Endothelial cell of umbilical vein (primary cell): Measurements from ENCODE around the gene SCLT1. TPM values are rescaled to one million over a fixed set of nuclear protein-coding genes. Genes with fewer than 3 reads are reported as not detected.

Experiments
- BruUV-seq: library from RNA; stranded (reverse); fragments of 400-500 nt; replicated peaks from 2 replicates; lab custom pipeline; 2021; lab: Mats Ljungman, UMichigan
- CTCF ChIA-PET: fragments of 300-600, 350-600 bp; sonication (Branson Sonifier 250); formaldehyde crosslinking; loops from one replicate; lab custom pipeline; 2021; ENCODE audit warnings: antibody characterized with exemption, inconsistent platforms; lab: Charles Lee
- POLR2A ChIA-PET: fragments of 300-600, 350-600 bp; sonication (Branson Sonifier 250); formaldehyde crosslinking; loops from one replicate; lab custom pipeline; 2021; ENCODE audit warnings: antibody characterized with exemption, inconsistent platforms; lab: Charles Lee
- DNase-seq: peaks from one replicate; pipeline ENCODE4 v3.0.0-alpha.2; 2011; ENCODE audit warnings: low read depth, low spot score
- FAIRE-seq: peaks from 2 replicates; lab custom pipeline; 2011; peaks lifted over from hg19 to GRCh38; lab: Jason Lieb, UNC
- H2AFZ ChIP-seq: 2 replicates; pipeline ENCODE4 v1.6.0; 2012; ENCODE audit warnings: low read depth, low read length, control low read depth, inconsistent platforms
- H3K27ac ChIP-seq: 2 replicates; pipeline ENCODE4 v1.5.1; 2011; ENCODE audit warnings: low read depth, mild to moderate bottlenecking, control low read depth, low read length, moderate library complexity; ENCODE audit not compliant: insufficient read depth
- H3K27me3 ChIP-seq, 2 experiments: 2 replicates each; pipeline versions ENCODE4 v1.6.0 to v1.6.1; 2011; ENCODE audit warnings: low read length in 2 of 2, mixed read lengths in 1 of 2; ENCODE audit not compliant: control insufficient read depth in 2 of 2, insufficient read depth in 2 of 2
- H3K36me3 ChIP-seq, 2 experiments: 2 replicates in 1 of 2; 3 replicates in 1 of 2; pipeline ENCODE4 v1.5.1; 2011; ENCODE audit warnings: low read length in 2 of 2, mild to moderate bottlenecking in 1 of 2, moderate library complexity in 1 of 2; ENCODE audit not compliant: control insufficient read depth in 2 of 2, insufficient read depth in 2 of 2; ENCODE audit errors: extremely low read depth in 1 of 2
- H3K4me1 ChIP-seq: 3 replicates; pipeline ENCODE4 v1.5.1; 2011; ENCODE audit warnings: mild to moderate bottlenecking, low read length; ENCODE audit not compliant: control insufficient read depth, insufficient read depth; ENCODE audit errors: extremely low read depth
- H3K4me2 ChIP-seq: 2 replicates; pipeline ENCODE4 v1.6.1; 2011; ENCODE audit warnings: low read length, control low read depth, mixed read lengths; ENCODE audit not compliant: insufficient read depth
- H3K4me3 ChIP-seq, 3 experiments: fragments of 200-600 bp in 1 of 3; sonication (generic), shearing (Covaris generic) in 1 of 3; replicated peaks in 1 of 3; 2 replicates each; pipeline ENCODE4 v1.5.1; 2011 to 2016; ENCODE audit warnings: control low read depth in 3 of 3, low read length in 3 of 3, mild to moderate bottlenecking in 2 of 3, inconsistent platforms in 1 of 3, low read depth in 1 of 3, moderate library complexity in 1 of 3; ENCODE audit not compliant: insufficient read depth in 1 of 3
- H3K79me2 ChIP-seq: 2 replicates; pipeline ENCODE4 v1.6.0; 2012; ENCODE audit warnings: low read length, inconsistent platforms; ENCODE audit not compliant: control insufficient read depth, insufficient read depth
- H3K9ac ChIP-seq: replicated peaks from 2 replicates; pipeline ENCODE3; 2011; ENCODE audit warnings: low read length, control low read depth; ENCODE audit not compliant: insufficient read depth; ENCODE audit errors: extremely low read depth
- H3K9me1 ChIP-seq: replicated peaks from 3 replicates; pipeline ENCODE4 v1.6.0; 2011; ENCODE audit warnings: mild to moderate bottlenecking, low read length; ENCODE audit not compliant: control insufficient read depth, insufficient read depth; ENCODE audit errors: extremely low read depth
- H3K9me3 ChIP-seq: replicated peaks from 2 replicates; pipeline ENCODE4 v1.5.1; 2012; ENCODE audit warnings: low read length, inconsistent platforms; ENCODE audit not compliant: control insufficient read depth, insufficient read depth
- H4K20me1 ChIP-seq: replicated peaks from 2 replicates; pipeline ENCODE3; 2011; ENCODE audit warnings: mild to moderate bottlenecking, low read length; ENCODE audit not compliant: control insufficient read depth, insufficient read depth; ENCODE audit errors: extremely low read depth
- CTCF ChIP-seq, 2 donors: IDR thresholded peaks; 1 replicate in 1 of 2; 2 replicates in 1 of 2; pipeline ENCODE4 v1.5.1; 2011; ENCODE audit warnings: low read length in 2 of 2, mild to moderate bottlenecking in 2 of 2, moderate library complexity in 2 of 2, control low read depth in 1 of 2, inconsistent platforms in 1 of 2, low read depth in 1 of 2; ENCODE audit not compliant: insufficient read depth in 1 of 2; ENCODE audit errors: extremely low read depth in 1 of 2
- FOS ChIP-seq: IDR thresholded peaks from 2 replicates; pipeline ENCODE4 v1.6.1; 2011; ENCODE audit warnings: mild to moderate bottlenecking, low read length, moderate library complexity, borderline replicate concordance; ENCODE audit not compliant: insufficient read depth
- GATA2 ChIP-seq: IDR thresholded peaks from 2 replicates; pipeline ENCODE4 v1.7.0; 2011; ENCODE audit warnings: low read depth, mild to moderate bottlenecking, moderate library complexity, mixed read lengths, low read length; ENCODE audit not compliant: insufficient read length, insufficient read depth
- JUN ChIP-seq: IDR thresholded peaks from 2 replicates; pipeline ENCODE4 v1.6.1; 2011; ENCODE audit warnings: borderline replicate concordance, low read depth; ENCODE audit not compliant: insufficient read length, insufficient read depth
- POLR2AphosphoS5 ChIP-seq: IDR thresholded peaks from 2 replicates; pipeline ENCODE4 v1.6.1; 2012; ENCODE audit warnings: low read depth, mild to moderate bottlenecking, control low read depth, low read length, moderate library complexity; ENCODE audit not compliant: insufficient read depth
- dilution Hi-C: fragments of 300-500 bp; cut with MboI; formaldehyde crosslinking; loops from one replicate; pipeline ENCODE4 v1.15.0; 2019; ENCODE audit warnings: low sequenced_read_pairs; ENCODE audit not compliant: extremely low pct_ligation_motif_present
- intact Hi-C: fragments of 100-400 bp; cut with micrococcal nuclease; formaldehyde crosslinking; loops from one replicate; pipeline ENCODE4 v1.10.0; 2022
- polyA plus RNA-seq, 4 experiments: library from polyadenylated mRNA; depleted of rRNA in 3 of 4; stranded (reverse) in 3 of 4; unstranded in 1 of 4; fragments of >200 nt; gene quantifications; 2 replicates each; pipeline versions ENCODE4 v1.2.1 to v1.2.3, GENCODE V29; 2011 to 2012; ENCODE audit warnings: missing spikeins in 1 of 4
- total RNA-seq: library from RNA; stranded (reverse); gene quantifications from 2 replicates; pipeline ENCODE4 v1.2.3, GENCODE V29; 2021
- TF ChIP-seq, protein P1 (sequence below): IDR thresholded peaks from 2 replicates; pipeline ENCODE4 v1.6.1; 2011; ENCODE audit not compliant: insufficient read depth, insufficient read length

The SCLT1 gene
- total and polyA plus RNA-seq, 2 donors (not counting 3 experiments of a cell fraction or from before 2014, with no cell fraction given) = 3.2 to 14.0 TPM

DNA sequence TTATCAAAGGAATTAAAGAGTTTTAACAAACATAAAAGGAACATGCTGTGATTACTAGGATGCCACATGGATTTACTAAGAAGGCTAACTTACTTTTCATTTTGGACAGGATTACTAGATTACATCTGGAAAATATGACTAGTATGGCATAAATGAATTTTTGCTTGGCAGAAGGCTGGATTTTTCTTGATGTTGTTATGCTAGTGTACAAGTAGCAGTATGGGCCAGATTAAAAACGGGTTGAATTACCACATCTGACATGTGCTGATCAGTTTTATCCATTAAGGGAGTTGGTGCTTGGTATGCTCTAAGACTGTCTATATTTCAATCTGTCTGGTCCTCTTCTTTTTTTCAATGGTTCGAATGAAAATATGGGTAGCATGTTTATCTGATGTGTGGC is 213.4 kb downstream of the SCLT1 start:
- no peaks in the 10 kb centered on the region for H3K4me1 ChIP-seq
- H3K9me3 ChIP-seq = no peaks in the 10 kb centered on the region
- no peaks in the 10 kb centered on the region for H3K79me2 ChIP-seq
- dilution Hi-C loops (no loop called here), intact Hi-C loops (no loop called here)
- no peak overlapping the region for H3K9ac ChIP-seq
- no peak for DNase-seq
- ChIA-PET POLR2A (no interaction called here), CTCF (no interaction called here)
- no peaks in the 10 kb centered on the region for H3K9me1 ChIP-seq
- H3K4me2 ChIP-seq = no peak overlapping the region
- H3K27ac ChIP-seq = no peak overlapping the region
- TF ChIP-seq, protein P1, sequence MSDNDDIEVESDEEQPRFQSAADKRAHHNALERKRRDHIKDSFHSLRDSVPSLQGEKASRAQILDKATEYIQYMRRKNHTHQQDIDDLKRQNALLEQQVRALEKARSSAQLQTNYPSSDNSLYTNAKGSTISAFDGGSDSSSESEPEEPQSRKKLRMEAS = no peak
- no peak for TF ChIP-seq JUN
- no peak for TF ChIP-seq POLR2AphosphoS5
- no peak for TF ChIP-seq CTCF (IDR thresholded peaks at IDR 0.05; ENCODE audit: extremely low read depth in 1 of 2, insufficient read depth in 1 of 2, low read depth in 1 of 2, low read length in 2 of 2)
- no peak for TF ChIP-seq GATA2
- H4K20me1 ChIP-seq = no peaks in the 10 kb centered on the region
- H3K4me3 ChIP-seq = no peak overlapping the region
- H3K27me3 ChIP-seq = no peaks in the 10 kb centered on the region
- no peaks in the 10 kb centered on the region for H3K36me3 ChIP-seq
- H2AFZ ChIP-seq = no peak overlapping the region
- BruUV-seq = no TSS peak
- FAIRE-seq = no peak

DNA sequence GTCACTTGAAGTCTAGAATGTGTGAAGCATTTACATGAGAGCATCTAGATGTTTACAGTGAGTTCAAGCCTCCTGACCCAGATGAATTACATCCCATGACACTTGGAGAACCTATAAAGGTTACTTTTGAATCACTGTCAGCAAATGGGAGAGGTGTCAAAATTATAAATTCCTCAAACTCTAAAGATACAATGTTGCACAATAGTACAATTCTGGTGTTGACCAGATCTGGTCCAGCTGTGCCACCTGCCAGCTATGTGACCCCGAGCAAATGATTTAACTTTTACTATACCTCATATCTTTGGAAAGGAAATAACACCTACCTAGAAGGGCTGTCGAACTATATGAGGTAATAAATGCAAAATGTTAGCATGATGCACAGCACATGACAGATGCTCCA is 214.1 kb downstream of the SCLT1 start:
- POLR2A ChIA-PET = no interaction called here
- CTCF ChIA-PET = no interaction called here

More for the DNA sequence above, 214.1 kb downstream of the SCLT1 start:
- H3K27me3 ChIP-seq = no peaks in the 10 kb centered on the region
- intact Hi-C loops (no loop called here), dilution Hi-C loops (no loop called here)
- no peak overlapping the region for H3K4me3 ChIP-seq
- no TSS peak for BruUV-seq
- H3K27ac ChIP-seq = no peak overlapping the region
- no peak overlapping the region for H3K4me2 ChIP-seq
- H3K9ac ChIP-seq = no peak overlapping the region
- no peak overlapping the region for H2AFZ ChIP-seq
- H4K20me1 ChIP-seq = no peaks in the 10 kb centered on the region
- H3K4me1 ChIP-seq = no peaks in the 10 kb centered on the region
- no peaks in the 10 kb centered on the region for H3K9me3 ChIP-seq
- no peak for TF ChIP-seq FOS
- TF ChIP-seq POLR2AphosphoS5 = no peak
- TF ChIP-seq, protein P1 = no peak
- no peak for TF ChIP-seq CTCF (IDR thresholded peaks at IDR 0.05; ENCODE audit: extremely low read depth in 1 of 2, insufficient read depth in 1 of 2, low read depth in 1 of 2, low read length in 2 of 2)
- H3K79me2 ChIP-seq = no peaks in the 10 kb centered on the region
- DNase-seq (no peak), FAIRE-seq (no peak)
- no peaks in the 10 kb centered on the region for H3K36me3 ChIP-seq
- H3K9me1 ChIP-seq = no peaks in the 10 kb centered on the region
